ENCODE results near the gene PLXNA2. TPM values are rescaled to one million over a fixed set of nuclear protein-coding genes. Genes with fewer than 3 reads are reported as not detected.

Gene PLXNA2
- polyA plus RNA-seq, 1 donor from 2014 or later: 0.15 TPM

DNA sequence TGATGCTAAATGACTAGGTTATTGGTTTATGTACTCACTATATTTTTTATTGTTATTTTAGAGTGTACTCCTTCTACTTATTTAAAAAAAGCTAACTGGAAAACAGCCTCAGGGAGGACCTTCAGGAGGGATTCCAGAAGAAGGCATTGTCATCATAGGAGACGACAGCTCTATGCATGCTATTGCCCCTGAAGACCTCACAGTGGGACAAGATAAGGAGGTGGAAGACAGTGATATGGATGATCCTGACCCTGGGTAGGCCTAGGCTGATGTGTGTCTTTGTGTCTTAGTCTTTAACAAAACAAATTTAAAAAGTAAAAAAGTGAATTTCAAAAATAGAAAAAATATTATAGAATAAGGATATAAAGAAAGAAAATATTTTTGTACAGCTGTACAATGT is 177.6 kb downstream of the PLXNA2 start:
- no peak overlapping the region for H3K27ac Mint-ChIP-seq
- H3K4me3 Mint-ChIP-seq: no peak overlapping the region
- H3K4me1 Mint-ChIP-seq: no peaks in the 10 kb centered on the region
- no peaks in the 10 kb centered on the region for H3K9me3 Mint-ChIP-seq
- H3K27me3 Mint-ChIP-seq: no peaks in the 10 kb centered on the region
- H3K36me3 Mint-ChIP-seq: peaks cover 1% of the 10 kb centered on the region

DNA sequence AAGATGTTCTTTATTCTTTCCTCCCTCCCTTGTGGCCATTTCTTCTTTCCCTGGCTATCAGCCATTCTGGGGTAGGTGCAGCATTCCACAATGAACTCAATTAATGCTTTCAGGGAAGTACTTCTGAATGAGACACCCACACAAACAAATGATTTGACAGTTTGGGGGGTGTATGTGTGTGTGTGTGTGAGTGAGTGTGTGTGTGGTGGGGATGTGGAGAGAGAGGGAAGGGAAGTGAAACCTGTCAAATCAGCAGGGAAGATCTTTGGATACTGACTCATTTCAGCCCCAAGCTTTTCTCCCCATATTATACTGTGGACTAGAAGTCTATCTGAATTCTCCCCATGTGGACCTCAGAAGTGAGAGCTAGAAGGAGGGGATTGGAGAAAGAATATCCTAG is 178.3 kb downstream of the PLXNA2 start:
- no peak overlapping the region for H3K27ac Mint-ChIP-seq
- peaks cover 1% of the 10 kb centered on the region for H3K36me3 Mint-ChIP-seq
- no peaks in the 10 kb centered on the region for H3K4me1 Mint-ChIP-seq
- no peak overlapping the region for H3K4me3 Mint-ChIP-seq
- peaks cover 1% of the 10 kb centered on the region for H3K27me3 Mint-ChIP-seq
- H3K9me3 Mint-ChIP-seq: no peaks in the 10 kb centered on the region

DNA sequence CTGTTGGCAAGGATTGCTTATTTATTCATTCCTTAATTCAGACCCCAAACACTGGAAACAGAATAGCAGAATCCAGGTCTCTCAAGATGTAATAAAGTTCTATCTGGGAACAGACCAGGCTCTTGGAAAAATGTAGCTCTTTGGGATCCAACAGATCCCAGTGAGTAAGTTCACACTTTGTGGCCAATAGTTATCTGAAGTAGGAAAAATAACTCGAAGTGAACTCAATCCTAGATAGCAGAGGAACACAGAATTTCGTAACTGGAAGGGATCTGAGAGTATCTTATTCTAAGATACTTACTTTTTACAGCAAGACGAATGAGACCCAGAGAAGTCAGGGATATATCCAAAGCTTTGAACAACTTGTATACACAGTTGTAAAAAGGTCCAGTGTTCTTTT is 182.6 kb downstream of the PLXNA2 start:
- H3K4me1 Mint-ChIP-seq: no peaks in the 10 kb centered on the region
- H3K27me3 Mint-ChIP-seq: peaks cover 5% of the 10 kb centered on the region
- no peak overlapping the region for H3K4me3 Mint-ChIP-seq
- H3K27ac Mint-ChIP-seq: no peak overlapping the region
- peaks cover 1% of the 10 kb centered on the region for H3K36me3 Mint-ChIP-seq
- no peaks in the 10 kb centered on the region for H3K9me3 Mint-ChIP-seq

DNA sequence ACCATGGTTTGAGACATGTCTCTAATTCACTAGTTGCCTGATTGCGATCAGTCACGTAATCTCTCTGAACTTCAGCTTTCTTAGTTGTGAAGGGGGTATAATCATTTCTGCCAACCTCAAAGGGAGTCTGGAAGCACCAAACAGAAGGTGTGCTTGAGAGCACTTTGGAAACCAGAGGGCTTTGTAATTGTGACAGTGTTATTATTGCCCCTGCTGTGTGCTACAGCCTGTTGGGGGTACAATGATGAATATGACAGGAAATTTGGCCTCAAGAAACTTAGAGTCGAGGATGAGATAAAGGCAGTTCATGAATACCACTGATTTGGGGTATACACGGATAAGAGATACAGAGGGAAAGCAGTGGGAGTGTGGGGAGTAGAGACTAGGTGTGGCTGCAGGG is 183.1 kb downstream of the PLXNA2 start:
- peaks cover 5% of the 10 kb centered on the region for H3K27me3 Mint-ChIP-seq
- no peaks in the 10 kb centered on the region for H3K4me1 Mint-ChIP-seq
- H3K4me3 Mint-ChIP-seq: no peak overlapping the region
- no peaks in the 10 kb centered on the region for H3K9me3 Mint-ChIP-seq
- H3K27ac Mint-ChIP-seq: no peak overlapping the region
- peaks cover 1% of the 10 kb centered on the region for H3K36me3 Mint-ChIP-seq

DNA sequence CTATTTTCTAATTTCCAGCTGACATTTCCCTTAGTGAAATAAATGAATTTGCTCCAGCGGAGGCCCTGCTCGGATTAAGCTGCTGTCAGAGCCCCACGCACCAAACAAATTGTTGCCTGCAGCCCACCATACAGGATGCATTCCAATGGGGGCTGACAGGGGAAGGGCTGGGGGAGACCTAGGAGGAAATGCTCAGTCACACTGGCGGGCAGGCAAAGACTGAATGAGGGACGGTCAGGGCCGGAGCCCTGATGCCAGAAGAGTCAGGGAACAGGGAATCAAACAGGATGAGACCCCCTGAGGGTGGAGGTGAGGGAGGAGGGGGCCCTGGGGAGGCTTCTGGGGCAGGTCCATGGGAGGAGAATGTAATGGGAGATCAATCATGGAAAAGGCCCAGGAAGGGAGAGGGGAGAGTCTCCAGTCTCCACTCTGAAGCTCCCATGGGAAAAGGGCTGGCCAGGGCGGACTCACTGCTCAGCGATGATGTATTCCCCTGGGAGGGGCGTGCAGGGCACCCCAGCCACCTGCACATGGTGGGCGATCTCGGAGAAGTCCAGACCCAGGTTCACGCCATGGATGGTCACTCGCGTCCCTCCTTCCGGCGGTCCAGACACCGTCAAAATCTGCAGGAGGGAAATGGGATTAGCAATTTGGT is 183.8 kb downstream of the PLXNA2 start:
- Mint-ChIP-seq H3K4me3 (no peak overlapping the region), H3K27ac (no peak overlapping the region), H3K27me3 (peaks cover 7% of the 10 kb centered on the region), H3K9me3 (no peaks in the 10 kb centered on the region), H3K4me1 (no peaks in the 10 kb centered on the region), H3K36me3 (peaks cover 1% of the 10 kb centered on the region)

DNA sequence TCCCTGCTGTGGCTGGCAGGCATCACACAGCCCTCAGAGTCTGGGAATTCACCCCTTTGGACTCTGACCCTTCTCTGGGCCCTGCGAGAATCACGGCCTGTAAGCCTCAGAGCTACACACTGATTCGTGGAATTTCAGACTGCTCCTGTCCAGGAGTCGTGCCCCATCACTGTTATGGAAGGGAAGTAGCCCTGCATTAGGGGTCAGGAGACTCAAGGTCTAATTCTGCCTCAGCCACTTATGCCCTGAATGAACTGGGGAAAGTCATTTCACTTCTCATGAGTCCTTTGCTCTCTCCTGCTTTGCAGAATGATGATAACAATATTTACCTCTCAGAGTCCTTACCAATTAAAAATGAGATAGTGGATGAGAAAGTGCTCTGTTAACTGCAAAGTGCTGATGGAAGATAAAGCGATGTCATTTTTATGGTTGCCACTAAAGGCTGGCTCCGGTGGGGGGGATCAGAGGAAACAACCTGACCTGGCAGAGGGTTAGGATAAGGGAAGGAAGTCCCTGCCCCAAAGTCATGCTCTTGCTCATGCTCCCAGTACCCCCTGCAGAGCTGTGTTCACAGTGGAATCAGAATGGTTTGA is 184.7 kb downstream of the PLXNA2 start:
- Mint-ChIP-seq H3K9me3 (no peaks in the 10 kb centered on the region), H3K27ac (no peak overlapping the region), H3K36me3 (peaks cover 1% of the 10 kb centered on the region), H3K4me1 (no peaks in the 10 kb centered on the region), H3K4me3 (no peak overlapping the region), H3K27me3 (peaks cover 7% of the 10 kb centered on the region)

DNA sequence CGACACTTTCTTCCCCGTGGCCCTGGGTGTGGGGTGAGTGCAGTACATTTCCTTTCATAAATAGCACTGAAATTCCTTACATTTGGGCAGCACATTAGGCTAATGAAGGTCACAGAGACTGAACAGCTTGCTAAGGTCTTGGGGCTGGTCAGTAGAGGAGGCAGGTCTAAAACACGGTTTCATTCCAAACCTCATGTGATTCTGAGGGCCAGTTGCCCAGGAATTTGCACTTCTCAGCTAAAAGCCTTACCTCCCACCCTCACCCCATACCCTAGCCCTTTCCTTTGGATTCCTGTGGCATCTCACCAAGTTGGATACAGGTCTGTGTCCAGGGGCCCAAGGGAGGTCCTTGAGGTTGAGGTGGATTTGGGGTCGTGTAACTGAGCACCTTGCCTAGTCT is 185.4 kb downstream of the PLXNA2 start:
- Mint-ChIP-seq H3K4me3 (no peak overlapping the region), H3K36me3 (no peaks in the 10 kb centered on the region), H3K4me1 (no peaks in the 10 kb centered on the region), H3K9me3 (no peaks in the 10 kb centered on the region), H3K27ac (no peak overlapping the region), H3K27me3 (peaks cover 7% of the 10 kb centered on the region)

DNA sequence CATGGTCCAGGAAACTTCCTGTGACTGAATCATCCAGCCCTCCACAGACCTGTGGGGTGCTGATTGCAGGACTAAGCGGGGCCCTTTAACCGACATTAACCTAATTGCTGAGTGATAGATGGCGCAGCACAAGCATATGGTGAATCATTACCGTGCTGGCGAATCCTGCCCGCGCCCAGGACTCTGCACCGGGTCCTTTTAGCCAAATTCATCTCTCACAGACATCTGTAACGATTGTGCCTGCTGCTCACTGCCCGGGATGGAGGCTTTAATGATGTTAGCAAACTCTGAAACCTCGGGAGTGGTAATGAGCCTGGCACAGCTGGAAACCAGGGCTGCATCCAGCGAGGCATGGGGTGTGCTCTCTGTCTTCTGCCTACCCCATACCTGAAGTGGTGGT is 185.9 kb downstream of the PLXNA2 start:
- Mint-ChIP-seq H3K36me3 (no peaks in the 10 kb centered on the region), H3K27ac (no peak overlapping the region), H3K27me3 (peaks cover 7% of the 10 kb centered on the region), H3K4me1 (no peaks in the 10 kb centered on the region), H3K4me3 (no peak overlapping the region), H3K9me3 (no peaks in the 10 kb centered on the region)

DNA sequence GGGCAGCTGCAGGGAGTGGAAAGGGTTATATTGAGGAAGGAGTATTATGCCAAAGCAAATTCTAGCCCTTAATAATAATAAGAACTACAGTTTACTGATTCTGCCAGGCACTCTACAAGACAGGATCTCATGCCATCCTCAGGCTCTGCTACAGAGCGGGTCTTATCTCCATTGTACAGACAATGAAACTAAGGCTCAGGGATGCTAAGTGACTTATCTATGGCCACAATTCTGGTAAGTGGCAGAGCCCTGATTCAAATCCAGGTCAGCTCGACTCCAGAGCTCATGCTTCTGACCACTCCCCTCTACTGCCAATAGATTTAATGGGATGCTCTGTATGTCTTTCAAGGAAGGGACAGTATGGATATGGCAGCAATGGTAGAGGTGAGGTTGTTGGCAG is 187.1 kb downstream of the PLXNA2 start:
- no peaks in the 10 kb centered on the region for H3K9me3 Mint-ChIP-seq
- H3K4me1 Mint-ChIP-seq: no peaks in the 10 kb centered on the region
- H3K27me3 Mint-ChIP-seq: peaks cover 8% of the 10 kb centered on the region
- H3K27ac Mint-ChIP-seq: no peak overlapping the region
- H3K36me3 Mint-ChIP-seq: no peaks in the 10 kb centered on the region
- no peak overlapping the region for H3K4me3 Mint-ChIP-seq

DNA sequence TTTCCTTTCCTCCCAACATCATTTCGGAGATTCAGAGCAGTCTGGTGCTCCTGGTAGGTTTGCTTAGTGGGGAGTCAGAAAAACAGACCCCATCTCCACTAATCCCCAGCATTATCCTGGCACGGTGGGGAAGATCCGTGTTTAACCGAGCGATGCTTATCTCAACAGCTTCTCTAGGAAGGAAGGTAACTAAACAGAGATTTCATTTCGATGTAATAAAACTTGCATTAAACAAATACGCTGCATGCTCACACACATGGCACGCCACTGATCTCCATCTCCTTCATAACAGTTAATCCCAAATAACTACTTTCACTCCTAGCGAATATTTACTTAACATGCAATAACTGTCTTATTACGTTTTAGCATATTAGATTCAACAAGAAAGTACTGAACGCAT is 188.6 kb downstream of the PLXNA2 start:
- Mint-ChIP-seq H3K27ac (no peak overlapping the region), H3K9me3 (no peaks in the 10 kb centered on the region), H3K36me3 (no peaks in the 10 kb centered on the region), H3K27me3 (peaks cover 7% of the 10 kb centered on the region), H3K4me3 (no peak overlapping the region), H3K4me1 (no peaks in the 10 kb centered on the region)

DNA sequence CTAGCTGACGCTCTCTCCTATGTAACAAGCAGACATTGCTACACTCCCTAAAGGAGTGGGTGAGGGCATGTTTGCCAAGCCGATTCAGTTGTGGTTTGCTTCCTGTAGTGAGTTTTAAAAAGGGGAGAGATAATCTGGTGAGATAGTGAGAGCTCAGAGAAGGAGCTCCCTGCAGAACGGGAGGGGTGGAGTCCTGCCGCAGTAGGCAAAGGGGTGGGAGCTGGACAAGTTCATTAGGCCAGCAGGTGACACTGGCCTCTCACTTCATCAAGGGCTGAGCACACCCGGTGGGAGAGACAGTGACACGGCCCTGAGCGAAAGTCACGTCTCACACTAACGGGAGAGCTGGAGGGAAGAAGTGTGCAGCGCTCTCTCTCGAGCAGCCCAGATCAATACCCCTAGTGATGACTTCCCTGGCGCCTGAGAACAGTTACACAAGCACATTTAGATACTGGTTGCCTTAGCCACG is 189.2 kb downstream of the PLXNA2 start:
- Mint-ChIP-seq H3K36me3 (no peaks in the 10 kb centered on the region), H3K9me3 (no peaks in the 10 kb centered on the region), H3K27ac (no peak overlapping the region), H3K4me1 (no peaks in the 10 kb centered on the region), H3K4me3 (no peak overlapping the region), H3K27me3 (peaks cover 7% of the 10 kb centered on the region)

DNA sequence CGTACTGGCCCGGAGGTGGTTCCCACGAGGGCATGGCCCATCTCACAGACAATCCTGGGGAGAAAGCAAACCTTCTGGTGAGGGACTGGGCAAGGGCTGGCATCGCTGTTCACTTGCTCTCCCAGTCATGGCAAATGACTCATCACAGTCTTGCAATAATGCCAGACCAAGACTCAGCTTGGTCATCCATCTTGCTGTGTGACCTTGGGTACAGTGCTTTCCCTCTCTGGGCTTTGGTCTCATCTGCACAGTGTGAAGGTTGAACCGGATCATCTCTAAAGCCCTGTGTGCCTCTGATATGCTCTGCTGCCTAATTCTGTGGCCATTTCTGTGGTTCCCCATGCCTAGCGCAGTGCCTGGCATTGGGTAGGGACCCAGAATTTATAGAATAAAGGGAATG is 189.7 kb downstream of the PLXNA2 start:
- H3K27me3 Mint-ChIP-seq: peaks cover 7% of the 10 kb centered on the region

DNA sequence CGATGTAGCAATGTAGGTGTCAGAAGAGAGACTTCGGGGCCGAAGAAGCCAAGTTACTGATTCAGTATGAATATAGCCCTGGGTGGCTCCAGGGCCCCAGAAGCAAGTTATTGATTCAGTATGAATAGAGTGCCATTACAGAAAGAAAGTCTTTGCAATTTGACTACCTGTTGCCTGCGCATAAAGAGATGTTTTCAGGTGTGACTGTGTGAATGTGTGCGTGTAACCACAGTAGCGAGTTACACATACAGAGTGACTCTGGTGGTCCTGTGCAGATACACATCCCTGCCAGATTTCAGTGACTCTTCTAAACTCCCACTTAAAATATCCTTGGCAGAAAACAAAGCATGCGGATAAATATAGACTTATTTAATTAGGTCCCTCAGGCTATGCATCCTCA is 190.5 kb downstream of the PLXNA2 start:
- no peaks in the 10 kb centered on the region for H3K4me1 Mint-ChIP-seq
- H3K27ac Mint-ChIP-seq: no peak overlapping the region
- peaks cover 3% of the 10 kb centered on the region for H3K27me3 Mint-ChIP-seq

More for the DNA sequence above, 189.7 kb downstream of the PLXNA2 start:
- no peaks in the 10 kb centered on the region for H3K9me3 Mint-ChIP-seq
- H3K27ac Mint-ChIP-seq: no peak overlapping the region
- H3K4me3 Mint-ChIP-seq: no peak overlapping the region
- H3K4me1 Mint-ChIP-seq: no peaks in the 10 kb centered on the region
- H3K36me3 Mint-ChIP-seq: no peaks in the 10 kb centered on the region

DNA sequence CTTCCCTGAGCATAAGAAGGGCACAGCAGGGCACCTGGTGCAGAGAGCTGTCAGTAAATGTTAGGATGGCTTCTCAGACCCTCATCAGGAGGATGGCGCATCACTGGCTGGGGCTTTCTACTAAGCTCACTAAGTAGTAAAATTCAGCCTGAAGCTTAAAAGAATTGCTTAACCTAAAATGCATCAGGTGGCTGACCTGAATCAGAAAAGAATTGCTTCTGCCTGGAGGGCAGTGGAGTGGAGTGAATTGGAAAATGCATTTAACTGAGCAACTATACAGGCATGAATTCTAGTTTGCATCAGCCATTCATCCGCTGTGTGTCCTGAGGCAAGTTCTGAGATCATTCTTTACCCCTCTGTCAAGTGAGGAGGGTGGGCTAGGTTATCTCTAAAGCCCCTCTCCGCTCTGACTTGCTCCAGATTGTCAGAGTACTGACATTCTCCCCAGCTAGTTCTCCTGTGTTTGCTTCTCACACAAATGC is 191.2 kb downstream of the PLXNA2 start:
- Mint-ChIP-seq H3K4me3 (no peak overlapping the region), H3K27ac (no peak overlapping the region), H3K4me1 (no peaks in the 10 kb centered on the region), H3K9me3 (no peaks in the 10 kb centered on the region), H3K27me3 (peaks cover 3% of the 10 kb centered on the region), H3K36me3 (no peaks in the 10 kb centered on the region)

More for the DNA sequence above, 190.5 kb downstream of the PLXNA2 start:
- H3K36me3 Mint-ChIP-seq: no peaks in the 10 kb centered on the region
- no peaks in the 10 kb centered on the region for H3K9me3 Mint-ChIP-seq
- no peak overlapping the region for H3K4me3 Mint-ChIP-seq

DNA sequence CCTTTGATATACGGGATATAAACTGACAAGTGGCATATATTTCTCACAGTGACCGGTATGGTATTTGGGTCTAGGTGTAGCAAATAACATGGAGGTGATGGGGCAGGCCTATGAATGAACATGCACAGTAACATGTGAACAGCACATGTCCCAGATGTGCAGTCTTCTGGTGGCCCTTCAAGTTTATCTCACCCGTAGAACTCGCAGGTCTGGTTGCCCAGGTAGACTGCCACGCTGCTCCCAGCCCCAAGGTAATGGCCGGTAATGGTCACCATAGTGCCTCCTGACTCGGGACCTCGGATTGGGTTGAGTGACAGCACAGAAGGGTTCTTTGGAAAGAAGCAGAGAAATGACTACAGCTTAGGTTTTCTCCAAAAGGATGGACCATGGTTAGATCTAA is 192.0 kb downstream of the PLXNA2 start:
- H3K4me1 Mint-ChIP-seq: no peaks in the 10 kb centered on the region
- H3K9me3 Mint-ChIP-seq: no peaks in the 10 kb centered on the region
- peaks cover 3% of the 10 kb centered on the region for H3K27me3 Mint-ChIP-seq
- no peak overlapping the region for H3K4me3 Mint-ChIP-seq
- no peaks in the 10 kb centered on the region for H3K36me3 Mint-ChIP-seq
- H3K27ac Mint-ChIP-seq: no peak overlapping the region

DNA sequence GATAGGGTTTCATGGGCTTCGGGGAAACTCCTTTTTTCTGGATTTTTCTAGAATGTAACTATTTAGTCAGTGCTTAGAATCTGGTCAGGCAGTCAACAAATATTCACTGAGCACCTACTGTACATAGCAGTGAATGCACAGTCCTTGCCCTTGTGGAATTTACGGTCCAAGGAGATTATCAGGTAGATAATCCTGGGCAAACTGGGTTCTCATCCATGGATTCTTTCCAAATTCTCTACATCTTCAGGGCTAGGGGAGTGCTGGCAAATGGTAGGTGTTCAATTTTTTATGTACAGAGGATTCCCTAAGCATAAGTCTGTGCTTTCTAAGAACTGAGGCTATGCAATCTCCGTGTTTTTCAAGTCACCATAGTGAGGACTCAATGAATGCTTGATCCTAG is 192.5 kb downstream of the PLXNA2 start:
- H3K4me3 Mint-ChIP-seq: no peak overlapping the region
- no peaks in the 10 kb centered on the region for H3K4me1 Mint-ChIP-seq
- H3K27me3 Mint-ChIP-seq: peaks cover 3% of the 10 kb centered on the region

More for the DNA sequence above, 192.5 kb downstream of the PLXNA2 start:
- Mint-ChIP-seq H3K27ac (no peak overlapping the region), H3K36me3 (no peaks in the 10 kb centered on the region), H3K9me3 (no peaks in the 10 kb centered on the region)

Measured in IgD-negative memory B cell (primary cell).